ENCODE results near the gene VPS16.

GRCh38 chr20:2873010-2873746 lies 32.6 kb downstream of the VPS16 start, which contains the start of gene PTPRA:
- no peak for TF ChIP-seq EZH2phosphoT487 (IDR thresholded peaks at IDR 0.05; ENCODE audit: borderline replicate concordance, low read length)
- TF ChIP-seq, protein P1, sequence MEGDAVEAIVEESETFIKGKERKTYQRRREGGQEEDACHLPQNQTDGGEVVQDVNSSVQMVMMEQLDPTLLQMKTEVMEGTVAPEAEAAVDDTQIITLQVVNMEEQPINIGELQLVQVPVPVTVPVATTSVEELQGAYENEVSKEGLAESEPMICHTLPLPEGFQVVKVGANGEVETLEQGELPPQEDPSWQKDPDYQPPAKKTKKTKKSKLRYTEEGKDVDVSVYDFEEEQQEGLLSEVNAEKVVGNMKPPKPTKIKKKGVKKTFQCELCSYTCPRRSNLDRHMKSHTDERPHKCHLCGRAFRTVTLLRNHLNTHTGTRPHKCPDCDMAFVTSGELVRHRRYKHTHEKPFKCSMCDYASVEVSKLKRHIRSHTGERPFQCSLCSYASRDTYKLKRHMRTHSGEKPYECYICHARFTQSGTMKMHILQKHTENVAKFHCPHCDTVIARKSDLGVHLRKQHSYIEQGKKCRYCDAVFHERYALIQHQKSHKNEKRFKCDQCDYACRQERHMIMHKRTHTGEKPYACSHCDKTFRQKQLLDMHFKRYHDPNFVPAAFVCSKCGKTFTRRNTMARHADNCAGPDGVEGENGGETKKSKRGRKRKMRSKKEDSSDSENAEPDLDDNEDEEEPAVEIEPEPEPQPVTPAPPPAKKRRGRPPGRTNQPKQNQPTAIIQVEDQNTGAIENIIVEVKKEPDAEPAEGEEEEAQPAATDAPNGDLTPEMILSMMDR (IDR thresholded peaks at IDR 0.05; ENCODE audit: low read depth, low read length, poor library complexity, severe bottlenecking): no peak
